H1 (cell line): ENCODE results near the gene ABCA2.

Source experiments
- JUND ChIP-seq: IDR thresholded peaks from 2 replicates; pipeline ENCODE4 v1.6.1; 2011; ENCODE audit warnings: mild to moderate bottlenecking, improper control_type of control experiment, low read length
- POLR2A ChIP-seq, 2 experiments: IDR thresholded peaks; 1 replicate in 1 of 2; 2 replicates in 1 of 2; pipeline ENCODE4 v1.6.1; 2011; ENCODE audit warnings: low read depth in 2 of 2, low read length in 2 of 2, mild to moderate bottlenecking in 2 of 2; ENCODE audit errors: control extremely low read depth in 1 of 2
- RXRA ChIP-seq: IDR thresholded peaks from 2 replicates; pipeline ENCODE4 v1.6.1; 2011; ENCODE audit warnings: low read depth, mild to moderate bottlenecking, low read length, moderate library complexity; ENCODE audit not compliant: insufficient read depth
- SP2 ChIP-seq: IDR thresholded peaks from 2 replicates; pipeline ENCODE4 v1.6.1; 2012; ENCODE audit warnings: mild to moderate bottlenecking, low read length, inconsistent platforms
- TF ChIP-seq, protein P1 (sequence below), 3 experiments: IDR thresholded peaks; 1 replicate in 2 of 3; 2 replicates in 1 of 3; pipeline versions ENCODE4 v1.5.1 to v1.6.1; 2011; ENCODE audit warnings: low read length in 3 of 3, mild to moderate bottlenecking in 3 of 3, inconsistent platforms in 2 of 3, low read depth in 1 of 3, moderate library complexity in 1 of 3; ENCODE audit not compliant: insufficient read depth in 1 of 3; ENCODE audit errors: control extremely low read depth in 1 of 3
- TF ChIP-seq, protein P2 (sequence below): IDR thresholded peaks from 2 replicates; pipeline ENCODE4 v1.6.1; 2011; ENCODE audit warnings: low read depth, mild to moderate bottlenecking, low read length; ENCODE audit not compliant: insufficient read depth

DNA sequence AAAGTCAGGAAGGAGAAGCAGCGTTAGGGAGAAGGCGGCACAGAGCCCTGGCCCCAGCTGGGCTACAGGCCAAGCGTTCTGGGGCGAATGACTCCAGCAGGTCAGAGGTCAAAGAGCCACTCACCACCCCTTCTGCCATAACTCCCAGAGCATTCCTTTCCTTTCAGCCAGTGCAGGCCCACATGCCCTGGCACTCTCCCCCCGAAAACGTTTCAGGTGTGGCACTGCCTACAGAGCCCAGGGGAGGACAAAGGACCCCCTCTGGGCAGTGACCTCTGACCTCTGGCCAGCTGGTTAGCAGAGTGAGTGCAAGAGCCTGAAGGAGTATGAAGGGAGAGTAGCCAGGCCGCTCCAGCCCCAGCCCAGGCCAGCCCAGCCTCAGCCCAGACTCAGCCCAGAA lies 4.9 kb downstream of the ABCA2 start:
- TF ChIP-seq, protein P1, sequence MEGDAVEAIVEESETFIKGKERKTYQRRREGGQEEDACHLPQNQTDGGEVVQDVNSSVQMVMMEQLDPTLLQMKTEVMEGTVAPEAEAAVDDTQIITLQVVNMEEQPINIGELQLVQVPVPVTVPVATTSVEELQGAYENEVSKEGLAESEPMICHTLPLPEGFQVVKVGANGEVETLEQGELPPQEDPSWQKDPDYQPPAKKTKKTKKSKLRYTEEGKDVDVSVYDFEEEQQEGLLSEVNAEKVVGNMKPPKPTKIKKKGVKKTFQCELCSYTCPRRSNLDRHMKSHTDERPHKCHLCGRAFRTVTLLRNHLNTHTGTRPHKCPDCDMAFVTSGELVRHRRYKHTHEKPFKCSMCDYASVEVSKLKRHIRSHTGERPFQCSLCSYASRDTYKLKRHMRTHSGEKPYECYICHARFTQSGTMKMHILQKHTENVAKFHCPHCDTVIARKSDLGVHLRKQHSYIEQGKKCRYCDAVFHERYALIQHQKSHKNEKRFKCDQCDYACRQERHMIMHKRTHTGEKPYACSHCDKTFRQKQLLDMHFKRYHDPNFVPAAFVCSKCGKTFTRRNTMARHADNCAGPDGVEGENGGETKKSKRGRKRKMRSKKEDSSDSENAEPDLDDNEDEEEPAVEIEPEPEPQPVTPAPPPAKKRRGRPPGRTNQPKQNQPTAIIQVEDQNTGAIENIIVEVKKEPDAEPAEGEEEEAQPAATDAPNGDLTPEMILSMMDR (IDR thresholded peaks at IDR 0.05; ENCODE audit: control extremely low read depth in 1 of 3, insufficient read depth in 1 of 3, low read depth in 1 of 3, low read length in 3 of 3) = no peak
- TF ChIP-seq, protein P2, sequence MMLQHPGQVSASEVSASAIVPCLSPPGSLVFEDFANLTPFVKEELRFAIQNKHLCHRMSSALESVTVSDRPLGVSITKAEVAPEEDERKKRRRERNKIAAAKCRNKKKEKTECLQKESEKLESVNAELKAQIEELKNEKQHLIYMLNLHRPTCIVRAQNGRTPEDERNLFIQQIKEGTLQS = no peak
- TF ChIP-seq JUND (no peak), RXRA (no peak), SP2 (no peak), POLR2A (IDR thresholded peaks at IDR 0.05; ENCODE audit: control extremely low read depth in 1 of 2, low read depth in 2 of 2, low read length in 2 of 2) (no peak)
